Vagina (tissue), 2 donors: ENCODE measurements around the gene KANSL1L. TPM values are rescaled to one million over a fixed set of nuclear protein-coding genes. Genes with fewer than 3 reads are reported as not detected.

ENCODE experiments used
- DNase-seq, 2 donors: peaks; one replicate each; pipeline ENCODE4 v3.0.0-alpha.2; 2017; ENCODE audit errors: extremely low spot score in 2 of 2
- H3K27ac ChIP-seq: fragments of 200-600 bp; sonication (generic); one replicate; pipeline ENCODE4 v1.5.1; 2019
- H3K27me3 ChIP-seq: fragments of 200-600 bp; sonication (generic); one replicate; pipeline ENCODE4 v1.5.1; 2019
- H3K36me3 ChIP-seq, 2 donors: fragments of 200-600 bp; sonication (generic); one replicate each; pipeline ENCODE4 v1.5.1; 2017 to 2019
- H3K4me1 ChIP-seq: fragments of 200-600 bp; sonication (generic); one replicate; pipeline ENCODE4 v1.5.1; 2019
- H3K4me3 ChIP-seq, 2 donors: fragments of 200-600 bp; sonication (generic); 1 replicate in 1 of 2; 2 replicates in 1 of 2; pipeline ENCODE4 v1.5.1; 2016 to 2019
- H3K9me3 ChIP-seq: fragments of 200-600 bp; sonication (generic); one replicate; pipeline ENCODE4 v1.5.1; 2019
- CTCF ChIP-seq, 3 experiments: fragments of 450-650 bp in 2 of 3; fragments of 200-600 bp in 1 of 3; sonication (generic) in 1 of 3; IDR thresholded peaks; one replicate each; pipeline ENCODE4 v1.5.1; 2017 to 2019; ENCODE audit warnings: antibody characterized with exemption in 3 of 3, mild to moderate bottlenecking in 2 of 3, moderate library complexity in 2 of 3
- POLR2A ChIP-seq, 2 donors: fragments of 450-650 bp; IDR thresholded peaks; one replicate each; pipeline ENCODE4 v1.6.1; 2017; ENCODE audit warnings: antibody characterized with exemption in 2 of 2, mild to moderate bottlenecking in 2 of 2, moderate library complexity in 2 of 2
- POLR2AphosphoS5 ChIP-seq, 2 donors: sonication (generic); formaldehyde crosslinking; IDR thresholded peaks; one replicate each; pipeline ENCODE4 v1.9.0; 2017; ENCODE audit warnings: antibody characterized with exemption in 2 of 2, mild to moderate bottlenecking in 2 of 2, low read depth in 1 of 2; ENCODE audit not compliant: insufficient read depth in 1 of 2
- intact Hi-C: fragments of 100-400 bp; cut with DNase I; formaldehyde crosslinking; loops from one replicate; pipeline ENCODE4 v1.15.1; 2023
- total RNA-seq: library from RNA; depleted of rRNA; stranded (reverse); fragments of >200 nt; gene quantifications from one replicate; pipeline ENCODE4 v1.2.3, GENCODE V29; 2016

The KANSL1L gene
- total RNA-seq, 1 donor from 2014 or later = 29.7 TPM

GRCh38 chr2:210049831-210050230, 121.4 kb downstream of the KANSL1L start:
- intact Hi-C loops = no loop called here
- Histone ChIP-seq H3K4me1 (no peaks in the 10 kb centered on the region), H3K9me3 (peaks cover 6% of the 10 kb centered on the region), H3K4me3 (no peak overlapping the region), H3K27ac (no peak overlapping the region), H3K27me3 (no peaks in the 10 kb centered on the region), H3K36me3 (peaks cover 0 to 13% of the 10 kb centered on the region in 2 donors)
- no peak for TF ChIP-seq CTCF (IDR thresholded peaks at IDR 0.05)
- no peak for TF ChIP-seq POLR2A (IDR thresholded peaks at IDR 0.05)
- TF ChIP-seq POLR2AphosphoS5 (IDR thresholded peaks at IDR 0.05; ENCODE audit: insufficient read depth in 1 of 2, low read depth in 1 of 2) = no peak
- DNase-seq = no peak

GRCh38 chr2:210046851-210047500, 124.2 kb downstream of the KANSL1L start:
- DNase-seq = no peak

GRCh38 chr2:210038078-210038477, 133.1 kb downstream of the KANSL1L start:
- no peak overlapping the region for H3K4me3 ChIP-seq
- no peaks in the 10 kb centered on the region for H3K9me3 ChIP-seq
- intact Hi-C loops = no loop called here
- peaks cover 0 to 1% of the 10 kb centered on the region in 2 donors for H3K36me3 ChIP-seq
- H3K27me3 ChIP-seq = no peaks in the 10 kb centered on the region
- DNase-seq = no peak
- no peaks in the 10 kb centered on the region for H3K4me1 ChIP-seq
- H3K27ac ChIP-seq = no peak overlapping the region
- TF ChIP-seq POLR2AphosphoS5 (IDR thresholded peaks at IDR 0.05; ENCODE audit: insufficient read depth in 1 of 2, low read depth in 1 of 2) (no peak), POLR2A (IDR thresholded peaks at IDR 0.05) (no peak), CTCF (IDR thresholded peaks at IDR 0.05) (no peak)

More at GRCh38 chr2:210046851-210047500, 124.2 kb downstream of the KANSL1L start:
- intact Hi-C loops = no loop called here
- Histone ChIP-seq H3K36me3 (peaks cover 0 to 21% of the 10 kb centered on the region in 2 donors), H3K27ac (no peak overlapping the region), H3K4me1 (no peaks in the 10 kb centered on the region), H3K27me3 (no peaks in the 10 kb centered on the region), H3K9me3 (no peaks in the 10 kb centered on the region), H3K4me3 (no peak overlapping the region)
- TF ChIP-seq POLR2A (IDR thresholded peaks at IDR 0.05) (no peak), CTCF (IDR thresholded peaks at IDR 0.05) (no peak), POLR2AphosphoS5 (IDR thresholded peaks at IDR 0.05; ENCODE audit: insufficient read depth in 1 of 2, low read depth in 1 of 2) (no peak)

- Histone ChIP-seq H3K4me1 (no peaks in the 10 kb centered on the region), H3K36me3 (no peaks in the 10 kb centered on the region), H3K4me3 (no peak overlapping the region), H3K9me3 (no peaks in the 10 kb centered on the region), H3K27me3 (no peaks in the 10 kb centered on the region), H3K27ac (no peak overlapping the region)
- DNase-seq = no peak
- TF ChIP-seq POLR2AphosphoS5 (IDR thresholded peaks at IDR 0.05; ENCODE audit: insufficient read depth in 1 of 2, low read depth in 1 of 2) (no peak), CTCF (IDR thresholded peaks at IDR 0.05) (no peak), POLR2A (IDR thresholded peaks at IDR 0.05) (no peak)
- intact Hi-C loops = no loop called here
These were observed 135.5 kb downstream of the KANSL1L start for GRCh38 chr2:210035679-210036078.

DNA sequence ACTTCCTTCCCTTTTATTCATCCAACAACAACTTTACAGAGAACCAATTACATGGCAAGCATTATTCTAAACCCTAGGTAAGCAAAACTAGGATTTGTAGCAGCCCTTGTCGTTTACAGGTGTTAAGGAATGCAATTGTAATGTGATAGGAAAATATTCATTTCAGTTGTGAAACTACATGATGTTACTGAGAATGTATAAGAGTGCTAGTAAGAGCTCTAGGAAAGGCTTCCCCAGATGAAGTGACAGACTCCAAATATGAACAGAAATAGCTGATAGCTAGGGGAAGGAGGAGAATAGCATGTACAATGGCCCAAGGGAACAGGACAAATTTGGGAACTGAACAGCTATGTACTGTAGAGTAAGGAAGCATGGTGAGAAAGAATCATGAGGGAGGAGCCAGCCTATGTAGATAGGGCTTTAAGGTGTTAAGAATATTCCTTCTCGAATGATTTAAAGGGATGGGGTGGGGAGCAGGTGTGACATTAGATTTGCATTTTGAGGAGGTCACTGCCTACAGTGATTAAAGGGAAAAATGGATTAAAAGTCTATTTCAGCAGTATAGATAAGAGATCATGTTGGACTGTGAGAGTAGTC, 137.0 kb downstream of the KANSL1L start:
- no peaks in the 10 kb centered on the region for H3K9me3 ChIP-seq
- no peak overlapping the region for H3K4me3 ChIP-seq
- no peaks in the 10 kb centered on the region for H3K36me3 ChIP-seq
- H3K27ac ChIP-seq = no peak overlapping the region
- no peaks in the 10 kb centered on the region for H3K27me3 ChIP-seq
- H3K4me1 ChIP-seq = no peaks in the 10 kb centered on the region
- intact Hi-C loops = no loop called here
- DNase-seq = no peak
- TF ChIP-seq POLR2AphosphoS5 (IDR thresholded peaks at IDR 0.05; ENCODE audit: insufficient read depth in 1 of 2, low read depth in 1 of 2) (no peak), CTCF (IDR thresholded peaks at IDR 0.05) (no peak), POLR2A (IDR thresholded peaks at IDR 0.05) (no peak)
